ENCODE measurements around the gene RUNX2.
"Not testable (repeated sequence)": the region's sequence is repeated elsewhere in the genome, so short reads cannot be mapped to it uniquely, and the experiment has no call there.

Gene RUNX2

DNA sequence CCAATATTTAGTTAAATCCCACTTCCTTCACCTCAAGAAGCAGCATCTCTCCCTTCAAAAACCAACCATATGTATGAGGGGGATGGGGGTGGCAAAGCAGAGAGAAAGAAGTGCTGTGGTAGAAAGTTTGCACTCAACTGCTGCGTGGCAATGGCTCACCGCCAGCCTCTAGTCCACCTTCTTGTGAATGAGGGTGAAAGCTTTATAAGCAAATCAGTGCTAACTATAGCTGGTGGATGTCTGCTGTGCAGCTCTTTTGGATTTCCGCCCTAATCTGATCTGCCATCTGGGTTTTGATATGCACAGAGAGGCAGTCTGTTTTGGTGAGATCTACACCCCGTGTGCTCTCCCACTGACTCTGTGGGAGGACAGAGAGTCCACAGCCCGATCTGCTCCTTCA, 330.8 kb downstream of the RUNX2 start:
- DNase-seq = no peak

DNA sequence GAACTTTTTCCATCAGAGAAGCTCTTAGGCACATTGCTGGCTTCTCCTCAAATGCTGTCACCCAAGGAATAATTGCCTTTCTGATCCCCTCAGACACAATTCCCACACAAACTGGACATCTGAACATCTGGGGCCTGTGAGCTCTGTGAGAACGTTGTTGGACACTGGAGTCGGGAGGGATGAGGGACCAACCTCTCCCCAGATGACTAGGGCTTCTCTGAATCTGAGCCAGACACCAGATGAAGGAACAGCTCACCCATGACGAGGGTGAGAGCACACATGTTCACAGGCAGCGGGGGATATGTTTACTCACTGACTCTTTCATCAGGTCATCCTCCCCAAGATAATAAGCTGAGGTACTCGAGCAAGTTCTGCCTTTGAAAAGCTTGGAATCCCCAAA, 333.5 kb downstream of the RUNX2 start:
- no peak for DNase-seq

DNA sequence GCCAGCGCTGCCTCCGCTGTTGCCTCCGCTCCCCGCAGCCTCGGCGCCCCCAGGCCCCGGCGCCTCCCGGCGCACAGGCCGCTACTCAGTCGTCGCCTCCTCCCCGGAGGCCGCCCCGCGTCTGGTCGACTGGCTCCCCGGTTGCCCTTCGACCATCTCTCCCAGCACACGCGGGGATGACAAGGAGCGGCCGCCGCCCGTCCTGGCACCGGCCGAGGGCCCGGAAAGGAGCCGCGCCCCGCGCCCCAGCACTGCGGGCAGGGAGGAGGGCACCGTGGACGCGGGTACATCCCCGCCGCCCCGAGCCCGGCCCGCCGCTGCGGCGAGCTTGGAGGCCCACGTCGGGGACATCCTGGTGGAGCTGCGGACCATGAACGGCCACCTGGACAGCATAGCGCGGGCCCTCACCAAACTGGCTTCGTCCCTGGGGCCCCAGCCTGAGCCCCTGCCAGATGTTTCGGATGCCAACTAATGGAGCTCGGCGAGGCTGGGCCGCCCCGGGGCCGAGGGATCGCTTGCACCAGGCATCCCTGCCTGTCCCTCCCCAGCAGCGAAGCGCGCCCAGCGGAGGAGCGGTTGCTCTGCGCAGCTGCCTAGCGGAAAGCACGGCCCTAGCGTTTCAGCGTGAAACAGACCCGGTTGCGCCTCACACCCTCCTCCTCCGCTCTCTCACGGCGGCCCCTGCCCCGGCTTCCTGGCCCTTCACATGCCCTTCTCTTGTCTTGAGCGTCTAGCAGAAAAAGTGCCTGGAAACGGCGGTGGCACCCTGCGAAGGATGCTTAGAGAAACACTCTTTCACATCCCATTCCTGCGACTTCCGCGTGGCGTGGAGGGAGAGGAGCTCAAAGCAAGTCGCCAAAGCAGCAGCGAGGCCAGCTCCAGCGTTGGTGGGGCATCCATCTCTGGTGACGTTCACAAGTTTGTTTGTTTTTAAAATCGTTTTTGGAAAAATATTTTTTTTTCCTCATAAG, 335.4 kb downstream of the RUNX2 start:
- DNase-seq = peak; percentile 61 to 68

DNA sequence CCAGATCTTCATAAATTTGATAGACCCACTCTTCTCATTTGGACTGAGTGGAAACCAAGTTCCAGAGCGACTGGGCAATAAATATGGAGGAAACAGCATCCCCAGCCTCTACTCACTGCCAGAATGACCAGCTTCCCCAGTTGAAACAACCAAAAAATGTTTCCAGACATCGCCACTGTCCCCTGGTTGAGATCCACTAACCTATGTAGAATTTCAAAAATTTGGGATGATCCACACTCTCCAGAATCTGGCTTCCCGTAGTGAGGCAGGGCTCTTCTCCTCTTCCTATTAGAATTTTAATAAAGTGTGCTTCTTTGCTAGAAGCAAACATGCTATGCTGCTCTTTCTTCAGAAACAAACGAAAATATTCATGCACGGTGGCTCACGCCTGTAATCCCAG, 336.6 kb downstream of the RUNX2 start:
- no peak for DNase-seq

GRCh38 chr6:45665859-45666258, 337.7 kb downstream of the RUNX2 start:
- DNase-seq = peak in 1 of 2 experiments; percentile 29

- DNase-seq = no peak
These were observed 338.7 kb downstream of the RUNX2 start for GRCh38 chr6:45666846-45667245.

DNA sequence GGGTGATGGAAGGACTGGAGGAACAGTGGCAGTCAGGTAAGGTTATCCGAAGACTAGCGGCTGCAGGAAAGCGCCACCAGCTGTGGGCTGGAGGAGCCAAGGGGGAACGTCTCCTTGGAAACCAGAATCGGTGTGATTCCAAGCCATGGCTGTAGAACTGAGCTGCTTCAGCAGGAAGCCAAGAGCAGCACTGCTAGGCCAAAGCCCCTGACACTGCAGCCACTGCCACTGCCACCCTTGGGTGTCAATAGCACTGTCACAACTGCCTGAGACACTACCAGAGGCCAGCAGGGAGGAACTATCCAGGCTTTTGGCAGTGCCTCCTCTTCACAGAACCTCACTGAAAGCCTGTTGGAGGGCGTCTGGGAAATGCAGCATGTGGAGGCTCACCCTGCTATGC, 339.2 kb downstream of the RUNX2 start:
- DNase-seq = no peak

DNA sequence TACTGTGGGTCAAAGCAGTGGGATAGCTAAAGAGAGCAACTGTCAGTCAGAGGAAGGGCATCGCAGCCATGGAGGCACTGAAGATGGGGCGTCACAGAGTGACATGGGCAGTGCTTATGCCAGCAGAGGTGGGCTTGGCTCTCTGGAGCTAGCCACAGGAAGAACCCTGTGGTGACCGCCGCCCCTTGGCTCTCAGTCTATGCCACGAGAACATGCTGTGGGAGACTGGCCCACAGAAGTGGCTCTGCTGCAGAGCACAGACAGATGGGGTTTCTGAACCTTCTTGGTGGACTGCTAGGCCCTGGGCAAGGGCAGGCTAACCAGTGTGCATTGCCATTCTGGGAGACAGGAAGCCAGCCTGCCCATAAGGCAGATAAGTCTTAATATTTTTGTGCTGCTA, 339.6 kb downstream of the RUNX2 start:
- no peak for DNase-seq

DNA sequence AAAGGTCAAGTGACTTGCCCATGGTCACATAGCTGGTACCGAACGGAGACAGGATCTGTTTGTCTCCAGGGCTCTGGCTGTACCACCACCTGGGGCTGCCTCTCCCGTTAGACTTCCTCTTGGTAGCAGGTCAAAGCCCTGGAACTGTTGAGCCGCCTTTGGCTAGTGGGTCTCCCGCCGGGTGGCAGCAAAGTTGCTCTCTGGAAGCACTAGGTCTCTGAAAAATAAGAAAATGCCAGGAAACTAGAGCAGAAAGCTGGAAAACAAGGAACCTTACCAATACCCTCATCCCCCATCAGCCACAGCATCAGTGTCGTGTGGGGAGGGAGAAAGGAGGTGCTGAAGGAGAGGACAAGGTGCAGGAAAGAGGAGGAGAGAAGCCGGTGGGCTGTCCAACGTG, 340.6 kb downstream of the RUNX2 start:
- no peak for DNase-seq

DNA sequence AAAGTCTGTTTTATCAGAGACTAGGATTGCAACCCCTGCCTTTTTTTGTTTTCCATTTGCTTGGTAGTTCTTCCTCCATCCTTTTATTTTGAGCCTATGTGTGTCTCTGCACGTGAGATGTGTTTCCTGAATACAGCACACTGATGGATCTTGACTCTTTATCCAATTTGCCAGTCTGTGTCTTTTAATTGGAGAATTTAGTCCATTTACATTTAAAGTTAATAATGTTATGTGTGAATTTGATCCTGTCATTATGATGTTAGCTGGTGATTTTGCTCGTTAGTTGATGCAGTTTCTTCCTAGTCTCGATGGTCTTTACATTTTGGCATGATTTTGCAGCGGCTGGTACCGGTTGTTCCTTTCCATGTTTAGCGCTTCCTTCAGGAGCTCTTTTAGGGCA, 345.0 kb downstream of the RUNX2 start:
- not testable (repeated sequence) for DNase-seq

DNA sequence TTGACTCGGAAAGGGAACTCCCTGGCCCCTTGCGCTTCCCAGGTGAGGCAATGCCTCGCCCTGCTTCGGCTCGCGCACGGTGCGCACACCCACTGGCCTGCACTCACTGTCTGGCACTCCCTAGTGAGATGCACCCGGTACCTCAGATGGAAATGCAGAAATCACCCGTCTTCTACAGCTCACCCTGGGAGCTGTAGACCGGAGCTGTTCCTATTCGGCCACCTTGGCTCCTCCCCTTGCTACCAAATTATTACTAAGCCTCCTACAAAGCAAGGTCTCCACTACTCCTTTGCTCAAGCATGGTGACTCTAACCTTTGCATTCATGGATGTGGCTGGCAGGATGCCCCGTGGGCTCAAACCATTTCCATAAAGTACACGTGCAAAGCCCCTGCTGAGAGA, 347.0 kb downstream of the RUNX2 start:
- not testable (repeated sequence) for DNase-seq

GRCh38 chr6:45675634-45676033, 347.5 kb downstream of the RUNX2 start:
- no peak for DNase-seq

GRCh38 chr6:45676380-45676779, 348.2 kb downstream of the RUNX2 start:
- no peak for DNase-seq

DNA sequence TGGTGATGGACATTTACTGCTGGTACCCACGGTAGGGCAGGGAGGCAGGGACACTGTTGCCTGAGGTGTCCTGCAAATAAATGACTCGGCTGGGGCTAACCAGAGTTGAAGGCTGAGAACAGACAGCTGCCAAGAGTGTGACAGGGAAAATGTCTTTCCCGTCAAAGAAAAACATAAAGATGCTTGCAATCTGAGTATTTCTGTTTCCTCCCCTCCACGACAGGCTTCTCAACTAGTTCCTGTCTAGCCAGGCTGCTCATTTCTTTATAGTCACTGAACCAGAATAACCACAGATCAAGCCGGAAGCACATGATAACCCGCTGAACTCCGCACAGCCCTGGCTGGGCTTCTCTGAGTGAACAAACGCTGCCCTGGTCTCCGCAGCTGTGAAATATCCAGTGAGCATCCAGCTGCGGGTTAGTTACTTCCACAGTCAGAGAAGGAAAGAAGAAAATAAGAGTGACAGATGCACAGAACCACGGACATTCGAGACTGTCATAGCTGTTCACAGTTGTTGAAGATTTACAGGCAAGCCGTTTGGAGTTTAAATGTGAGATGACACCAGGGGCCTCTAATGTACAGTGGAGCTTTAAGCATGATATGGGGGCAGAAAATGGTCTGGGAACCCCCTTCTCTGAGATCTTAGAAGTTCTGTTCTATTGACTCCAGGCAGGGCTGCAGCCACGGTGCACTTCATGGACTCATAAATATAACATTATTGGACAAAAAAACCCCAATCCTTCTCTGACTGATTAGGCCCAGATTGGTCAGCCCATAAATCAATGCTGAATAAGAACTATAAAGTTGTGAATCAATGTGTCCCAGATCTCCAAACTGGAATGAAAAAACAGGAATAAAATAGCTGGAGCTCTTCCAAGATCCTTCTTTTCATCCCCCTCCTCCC, 349.5 kb downstream of the RUNX2 start:
- DNase-seq = peak; percentile 47 to 53

DNA sequence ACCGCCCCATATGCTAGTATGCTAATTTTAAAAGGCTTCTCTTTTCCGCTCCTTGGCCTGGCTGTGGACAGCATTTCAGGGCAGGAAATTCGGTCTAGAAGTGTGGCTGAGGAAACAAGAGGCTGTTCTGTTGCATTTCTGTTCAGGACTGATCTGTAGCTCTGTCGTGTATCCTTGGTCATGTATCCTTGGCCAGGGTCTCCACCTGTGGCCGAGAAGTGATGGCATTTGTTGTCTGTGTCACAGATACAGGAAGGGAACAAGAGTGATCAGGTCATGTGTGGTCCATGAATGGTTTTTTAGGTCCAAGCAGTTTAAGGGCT, 350.1 kb downstream of the RUNX2 start:
- DNase-seq = no peak

- DNase-seq = no peak
These were observed 351.0 kb downstream of the RUNX2 start for GRCh38 chr6:45679163-45679562.

DNA sequence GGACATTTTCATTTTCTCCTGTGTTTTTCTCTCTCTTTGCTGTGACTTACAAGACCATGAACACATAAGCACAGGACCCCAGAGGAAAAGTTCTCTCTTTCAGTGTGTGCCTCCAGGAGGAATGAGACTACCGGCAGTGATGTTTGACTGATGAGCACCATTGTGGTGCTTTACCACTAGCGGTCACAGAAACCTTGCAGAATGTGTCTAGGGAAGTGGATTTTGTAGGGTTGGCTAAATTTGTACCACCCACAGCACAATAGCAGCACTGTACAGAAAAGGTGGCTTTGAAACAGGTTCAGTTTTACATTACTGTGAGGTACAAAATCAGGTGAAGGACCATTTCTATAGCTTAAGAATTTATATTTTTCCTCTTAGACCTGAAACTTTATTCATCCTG, 351.5 kb downstream of the RUNX2 start:
- no peak for DNase-seq

- DNase-seq = peak; percentile 46 to 57
These were observed 353.9 kb downstream of the RUNX2 start for GRCh38 chr6:45681860-45682511.

- no peak for DNase-seq
These were observed 356.3 kb downstream of the RUNX2 start for GRCh38 chr6:45684476-45684875.

- DNase-seq = no peak
These were observed 356.9 kb downstream of the RUNX2 start for GRCh38 chr6:45685076-45685475.

DNA sequence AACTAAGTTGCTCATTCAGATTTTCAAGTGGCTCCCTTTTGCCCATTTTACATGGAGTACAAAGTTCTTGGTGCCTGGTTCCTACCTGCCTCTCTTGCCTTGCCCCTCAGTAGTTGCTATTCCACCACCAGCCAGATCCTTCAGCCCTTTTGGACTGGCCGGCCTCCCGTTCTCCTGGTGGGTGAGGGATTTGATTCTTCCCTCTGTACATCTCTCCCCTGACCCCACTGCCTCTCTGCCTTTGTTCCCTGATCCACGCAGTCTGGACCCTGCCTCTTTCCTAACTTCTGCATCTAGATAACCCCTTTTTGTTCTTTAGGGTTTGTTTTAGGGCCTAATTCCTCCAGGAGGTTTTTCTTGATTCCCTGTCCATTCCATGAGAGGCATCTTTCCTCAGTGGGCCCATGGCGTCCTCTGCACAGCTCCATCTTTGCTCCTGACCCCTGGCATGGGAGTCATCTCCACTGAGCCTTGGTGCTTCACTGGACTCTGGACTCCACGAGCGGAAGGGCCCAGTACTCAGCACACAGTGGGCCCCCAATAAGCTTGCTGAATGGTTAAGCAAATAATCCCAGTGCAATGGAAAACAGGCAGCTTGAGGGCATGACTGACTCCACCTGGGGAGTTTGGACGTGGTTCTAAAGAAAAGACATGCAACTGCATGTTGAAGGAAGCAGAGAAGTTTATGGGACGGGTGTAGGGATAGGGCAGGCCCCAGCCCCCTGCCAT, 358.9 kb downstream of the RUNX2 start:
- no peak for DNase-seq

DNA sequence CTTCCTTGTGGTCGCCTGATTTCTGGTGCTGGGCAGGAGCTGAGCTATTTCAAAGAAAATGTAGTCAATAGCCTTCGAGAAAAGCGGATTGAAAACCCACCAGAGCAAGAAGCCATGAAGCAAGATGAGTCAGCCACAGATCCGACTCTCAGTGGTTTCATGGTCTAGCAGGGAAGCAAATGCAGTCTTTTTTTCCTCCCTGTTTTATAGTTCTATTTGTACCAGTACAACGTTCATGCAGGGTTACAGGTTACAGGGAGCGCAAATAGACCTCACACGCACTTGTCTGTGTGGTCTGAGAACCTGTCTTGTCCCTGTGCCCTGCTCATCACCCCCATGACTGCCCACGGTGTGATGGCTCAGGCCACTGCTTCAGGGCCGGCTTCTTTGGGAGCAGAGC, 359.4 kb downstream of the RUNX2 start:
- DNase-seq = no peak

DNA sequence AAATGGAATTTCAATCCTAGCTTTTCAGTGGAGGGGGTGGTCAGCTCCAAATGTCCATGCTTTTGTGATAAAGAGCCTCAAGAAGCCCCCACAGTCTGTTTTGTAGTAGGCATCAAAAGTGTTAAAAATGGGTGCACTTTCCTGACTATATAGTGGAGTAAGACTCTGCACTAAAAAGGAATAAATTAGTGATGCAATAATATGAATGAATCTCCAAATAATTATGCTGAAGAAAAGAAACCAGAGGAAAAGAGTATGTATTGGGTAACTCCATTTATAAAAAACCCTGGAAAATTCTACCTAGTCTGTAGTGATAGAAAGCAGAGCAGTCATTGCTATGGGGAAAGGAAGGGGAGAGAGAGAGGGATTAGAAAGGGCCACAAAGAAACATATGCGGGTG, 360.1 kb downstream of the RUNX2 start:
- no peak for DNase-seq

Measured in activated CD4-positive, alpha-beta T cell treated with anti-CD3 and anti-CD28 coated beads, Interleukin-2, amount 50 U/mL, for 48 hours (primary cell).